Breast epithelium (tissue), 3 donors: ENCODE data around the gene DRGX.

Experiments
- CTCF ChIP-seq, 3 donors: fragments of 450-650 bp; IDR thresholded peaks; one replicate each; pipeline ENCODE4 v1.5.1; 2016 to 2017; ENCODE audit warnings: antibody characterized with exemption in 3 of 3, mild to moderate bottlenecking in 3 of 3, moderate library complexity in 3 of 3
- POLR2A ChIP-seq: fragments of 450-650 bp; IDR thresholded peaks from one replicate; pipeline ENCODE4 v1.6.1; 2016; ENCODE audit warnings: antibody characterized with exemption, mild to moderate bottlenecking, moderate library complexity
- POLR2AphosphoS5 ChIP-seq, 3 donors: sonication (generic); formaldehyde crosslinking; IDR thresholded peaks; one replicate each; pipeline ENCODE4 v1.6.1; 2017; ENCODE audit warnings: antibody characterized with exemption in 3 of 3

GRCh38 chr10:49407151-49407550, 11.3 kb upstream of the DRGX start:
- TF ChIP-seq CTCF (IDR thresholded peaks at IDR 0.05): no peak
- no peak for TF ChIP-seq POLR2A
- no peak for TF ChIP-seq POLR2AphosphoS5 (IDR thresholded peaks at IDR 0.05)
